Measurements from ENCODE around the gene SLC30A5.

The SLC30A5 gene

GRCh38 chr5:69158039-69158438 lies 64.2 kb downstream of the SLC30A5 start:
- H3K4me1 ChIP-seq (ENCODE audit: low read depth, poor library complexity, severe bottlenecking), result no peaks in the 10 kb centered on the region
- no peak overlapping the region for H2AFZ ChIP-seq (ENCODE audit: low read depth)
- no peak overlapping the region for H3K9ac ChIP-seq
- H3K4me3 ChIP-seq (IDR thresholded peaks at IDR 0.05; ENCODE audit: insufficient read depth, low read depth, low read length), result no peak overlapping the region
- no peaks in the 10 kb centered on the region for H3K27me3 ChIP-seq (ENCODE audit: insufficient read depth, low read depth)
- H3K79me2 ChIP-seq (ENCODE audit: insufficient read depth, low read depth), result no peaks in the 10 kb centered on the region
- no peak overlapping the region for H3K4me2 ChIP-seq
- no peaks in the 10 kb centered on the region for H3K36me3 ChIP-seq (ENCODE audit: insufficient read depth)
- no peak overlapping the region for H3K27ac ChIP-seq
- no peak for TF ChIP-seq CTCF (conservative IDR thresholded peaks at IDR 0.05; ENCODE audit: low read depth, low read length)
- no peaks in the 10 kb centered on the region for H4K20me1 ChIP-seq (ENCODE audit: insufficient read depth)

GRCh38 chr5:69160651-69161050 lies 66.8 kb downstream of the SLC30A5 start:
- H3K9ac ChIP-seq, result no peak overlapping the region
- H3K27me3 ChIP-seq (ENCODE audit: insufficient read depth, low read depth), result no peaks in the 10 kb centered on the region
- no peaks in the 10 kb centered on the region for H4K20me1 ChIP-seq (ENCODE audit: insufficient read depth)
- H3K36me3 ChIP-seq (ENCODE audit: insufficient read depth), result no peaks in the 10 kb centered on the region
- H3K4me2 ChIP-seq, result no peak overlapping the region
- no peak overlapping the region for H3K27ac ChIP-seq
- H2AFZ ChIP-seq (ENCODE audit: low read depth), result no peak overlapping the region
- TF ChIP-seq CTCF (conservative IDR thresholded peaks at IDR 0.05; ENCODE audit: low read depth, low read length), result no peak
- no peak overlapping the region for H3K4me3 ChIP-seq (IDR thresholded peaks at IDR 0.05; ENCODE audit: insufficient read depth, low read depth, low read length)
- H3K79me2 ChIP-seq (ENCODE audit: insufficient read depth, low read depth), result no peaks in the 10 kb centered on the region
- H3K4me1 ChIP-seq (ENCODE audit: low read depth, poor library complexity, severe bottlenecking), result no peaks in the 10 kb centered on the region

- Histone ChIP-seq H3K79me2 (ENCODE audit: insufficient read depth, low read depth) (peaks cover 42% of the 10 kb centered on the region), H3K27me3 (ENCODE audit: insufficient read depth, low read depth) (no peaks in the 10 kb centered on the region), H3K27ac (peak within 1 kb of the TSS; percentile 79), H2AFZ (ENCODE audit: low read depth) (peak within 1 kb of the TSS; percentile 89), H3K4me2 (peak within 1 kb of the TSS; percentile 85), H3K9ac (peak within 1 kb of the TSS; percentile 83), H3K36me3 (ENCODE audit: insufficient read depth) (peaks cover 8% of the 10 kb centered on the region; the same call in 1 of the 2 replicates), H3K4me1 (ENCODE audit: low read depth, poor library complexity, severe bottlenecking) (peaks cover 27% of the 10 kb centered on the region), H3K4me3 (IDR thresholded peaks at IDR 0.05; ENCODE audit: insufficient read depth, low read depth, low read length) (peak within 1 kb of the TSS; percentile 38), H4K20me1 (ENCODE audit: insufficient read depth) (no peaks in the 10 kb centered on the region)
- no peak for TF ChIP-seq CTCF (conservative IDR thresholded peaks at IDR 0.05; ENCODE audit: low read depth, low read length)
These were observed 73.1 kb downstream of the SLC30A5 start, which contains the start of gene CCNB1 for GRCh38 chr5:69166686-69167492. CCNB1 (plus strand) TSS chr5:69167150; CDS start chr5:69167263, 113 bp downstream.

- TF ChIP-seq CTCF (conservative IDR thresholded peaks at IDR 0.05; ENCODE audit: low read depth, low read length), result no peak
- H3K36me3 ChIP-seq (ENCODE audit: insufficient read depth), result peaks cover 12% of the 10 kb centered on the region; the same call in 1 of the 2 replicates
- peak overlapping the region; percentile 83 for H3K9ac ChIP-seq
- peak overlapping the region; percentile 89 for H2AFZ ChIP-seq (ENCODE audit: low read depth)
- peaks cover 27% of the 10 kb centered on the region for H3K4me1 ChIP-seq (ENCODE audit: low read depth, poor library complexity, severe bottlenecking)
- peaks cover 43% of the 10 kb centered on the region for H3K79me2 ChIP-seq (ENCODE audit: insufficient read depth, low read depth)
- peak overlapping the region; percentile 79 for H3K27ac ChIP-seq
- H4K20me1 ChIP-seq (ENCODE audit: insufficient read depth), result no peaks in the 10 kb centered on the region
- H3K4me3 ChIP-seq (IDR thresholded peaks at IDR 0.05; ENCODE audit: insufficient read depth, low read depth, low read length), result peak overlapping the region; percentile 38
- peak overlapping the region; percentile 85 for H3K4me2 ChIP-seq
- H3K27me3 ChIP-seq (ENCODE audit: insufficient read depth, low read depth), result no peaks in the 10 kb centered on the region
These were observed 73.7 kb downstream of the SLC30A5 start for GRCh38 chr5:69167493-69167855.
